Gastrocnemius medialis (tissue), 4 donors: Measurements from ENCODE around the gene RNLS.

ENCODE experiments used
- POLR2A ChIP-seq, 2 donors: fragments of 450-650 bp; IDR thresholded peaks; one replicate each; pipeline ENCODE4 v1.6.1; 2017; ENCODE audit warnings: antibody characterized with exemption in 2 of 2, mild to moderate bottlenecking in 2 of 2, moderate library complexity in 2 of 2
- TF ChIP-seq, protein P1 (sequence below), 5 experiments: fragments of 450-650 bp in 3 of 5; fragments of 200-600 bp in 2 of 5; sonication (generic) in 2 of 5; IDR thresholded peaks in 4 of 5; conservative IDR thresholded peaks in 1 of 5; 1 replicate in 4 of 5; 2 replicates in 1 of 5; pipeline ENCODE4 v1.5.1; 2016 to 2019; ENCODE audit warnings: antibody characterized with exemption in 5 of 5, mild to moderate bottlenecking in 3 of 5, moderate library complexity in 3 of 5

DNA sequence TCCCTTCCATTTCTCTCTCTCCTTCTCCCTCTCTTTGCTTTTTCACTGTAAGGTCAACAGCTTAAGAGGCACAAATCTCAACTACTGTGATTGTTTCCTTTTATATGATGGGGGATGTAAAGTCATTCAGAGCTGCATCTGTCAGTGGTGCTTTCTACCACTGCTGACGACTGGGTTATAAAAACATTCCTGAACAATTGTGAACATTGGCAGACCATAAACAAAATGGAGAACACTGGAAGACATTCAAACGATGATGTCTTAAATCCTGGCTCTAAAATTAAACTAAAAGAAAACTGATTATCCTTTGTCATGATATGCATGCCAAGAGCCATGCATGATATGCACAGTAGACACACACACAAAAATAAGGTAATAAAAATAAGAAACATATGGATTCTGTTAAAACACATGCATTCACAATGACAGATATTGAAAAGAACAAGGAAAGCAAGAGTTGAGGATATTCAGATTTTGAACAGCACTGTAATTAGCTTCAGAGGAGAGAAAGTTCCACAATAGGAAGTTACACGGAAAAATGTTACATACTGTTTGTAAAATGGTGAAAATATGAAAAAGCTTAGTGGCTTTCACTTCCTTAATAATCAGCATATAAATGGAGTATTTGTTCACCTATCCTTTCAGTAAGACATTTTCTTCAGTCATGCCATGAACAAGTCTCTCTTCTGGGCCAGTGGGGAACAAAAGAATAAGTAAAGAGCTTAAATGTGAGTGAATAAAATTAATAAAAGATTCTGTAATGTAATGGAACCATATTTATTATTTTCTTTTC lies 89.2 kb downstream of the RNLS start:
- TF ChIP-seq POLR2A (IDR thresholded peaks at IDR 0.05) = no peak
- TF ChIP-seq, protein P1, sequence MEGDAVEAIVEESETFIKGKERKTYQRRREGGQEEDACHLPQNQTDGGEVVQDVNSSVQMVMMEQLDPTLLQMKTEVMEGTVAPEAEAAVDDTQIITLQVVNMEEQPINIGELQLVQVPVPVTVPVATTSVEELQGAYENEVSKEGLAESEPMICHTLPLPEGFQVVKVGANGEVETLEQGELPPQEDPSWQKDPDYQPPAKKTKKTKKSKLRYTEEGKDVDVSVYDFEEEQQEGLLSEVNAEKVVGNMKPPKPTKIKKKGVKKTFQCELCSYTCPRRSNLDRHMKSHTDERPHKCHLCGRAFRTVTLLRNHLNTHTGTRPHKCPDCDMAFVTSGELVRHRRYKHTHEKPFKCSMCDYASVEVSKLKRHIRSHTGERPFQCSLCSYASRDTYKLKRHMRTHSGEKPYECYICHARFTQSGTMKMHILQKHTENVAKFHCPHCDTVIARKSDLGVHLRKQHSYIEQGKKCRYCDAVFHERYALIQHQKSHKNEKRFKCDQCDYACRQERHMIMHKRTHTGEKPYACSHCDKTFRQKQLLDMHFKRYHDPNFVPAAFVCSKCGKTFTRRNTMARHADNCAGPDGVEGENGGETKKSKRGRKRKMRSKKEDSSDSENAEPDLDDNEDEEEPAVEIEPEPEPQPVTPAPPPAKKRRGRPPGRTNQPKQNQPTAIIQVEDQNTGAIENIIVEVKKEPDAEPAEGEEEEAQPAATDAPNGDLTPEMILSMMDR (IDR thresholded peaks at IDR 0.05 in 4 of 5, conservative IDR thresholded peaks at IDR 0.05 in 1 of 5) = no peak
